Esophagus squamous epithelium (tissue), 5 donors: ENCODE data around the gene VPS4A. TPM values are rescaled to one million over a fixed set of nuclear protein-coding genes. Genes with fewer than 3 reads are reported as not detected.
"Not testable (repeated sequence)": the region's sequence is repeated elsewhere in the genome, so short reads cannot be mapped to it uniquely, and the experiment has no call there.

ENCODE experiments used
- DNase-seq: peaks from one replicate; lab custom pipeline; 2025; lab: John Stamatoyannopoulos, UW
- H3K27ac ChIP-seq, 4 donors: fragments of 200-600 bp; sonication (generic); one replicate each; pipeline ENCODE4 v1.5.1; 2016 to 2019; ENCODE audit warnings: mild to moderate bottlenecking in 1 of 4
- H3K27me3 ChIP-seq, 4 donors: fragments of 200-600 bp; sonication (generic); 1 replicate in 3 of 4; 2 replicates in 1 of 4; pipeline versions ENCODE4 v1.5.1 to v1.6.0; 2017 to 2021; ENCODE audit warnings: antibody characterized with exemption in 1 of 4
- H3K36me3 ChIP-seq, 3 donors: fragments of 200-600 bp; sonication (generic); one replicate each; pipeline ENCODE4 v1.5.1; 2016 to 2019
- H3K4me1 ChIP-seq, 3 donors: fragments of 200-600 bp; sonication (generic); one replicate each; pipeline ENCODE4 v1.5.1; 2017 to 2019
- H3K4me3 ChIP-seq, 4 donors: fragments of 200-600 bp; sonication (generic); 1 replicate in 3 of 4; 2 replicates in 1 of 4; pipeline ENCODE4 v1.5.1; 2016 to 2019; ENCODE audit warnings: mild to moderate bottlenecking in 2 of 4, moderate library complexity in 1 of 4
- H3K9me3 ChIP-seq, 3 donors: fragments of 200-600 bp; sonication (generic); one replicate each; pipeline ENCODE4 v1.5.1; 2016 to 2019
- CTCF ChIP-seq, 6 experiments: fragments of 450-650 bp in 4 of 6; fragments of 200-600 bp in 2 of 6; sonication (generic) in 2 of 6; IDR thresholded peaks; one replicate each; pipeline ENCODE4 v1.5.1; 2016 to 2019; ENCODE audit warnings: antibody characterized with exemption in 6 of 6, mild to moderate bottlenecking in 4 of 6, moderate library complexity in 4 of 6
- POLR2A ChIP-seq, 4 donors: fragments of 450-650 bp; IDR thresholded peaks; one replicate each; pipeline ENCODE4 v1.6.1; 2017; ENCODE audit warnings: antibody characterized with exemption in 4 of 4, mild to moderate bottlenecking in 4 of 4, moderate library complexity in 3 of 4
- WGBS, 2 donors: methylation state at CpG; one replicate each; pipeline ENCODE4 v1.1.5; 2018; 5-methylcytosine and 5-hydroxymethylcytosine counted together
- intact Hi-C: fragments of 100-400 bp; cut with DNase I; formaldehyde crosslinking; loops from one replicate; pipeline ENCODE4 v1.15.0; 2022
- total RNA-seq, 4 donors: library from RNA; depleted of rRNA; stranded (reverse); fragments of >200 nt; gene quantifications; one replicate each; pipeline ENCODE4 v1.1.0, GENCODE V29; 2016
- donor health status: DM: yes; HTN: yes; CAD: no.

The VPS4A gene
- total RNA-seq, 4 donors from 2014 or later, result 21.5 to 38.9 (median 24.9) TPM

- 88 to 89% methylated on average over 6 of the region's 6 CpGs for WGBS, 2 donors
- no peaks in the 10 kb centered on the region for H3K9me3 ChIP-seq
- intact Hi-C loops, result no loop called here
- H3K27ac ChIP-seq, result no peak overlapping the region
- H3K4me3 ChIP-seq, result no peak overlapping the region
- DNase-seq, result no peak
- no peak for TF ChIP-seq POLR2A (IDR thresholded peaks at IDR 0.05)
- no peak for TF ChIP-seq CTCF (IDR thresholded peaks at IDR 0.05)
- peaks cover 0 to 4% (median 0%) of the 10 kb centered on the region in 3 donors for H3K4me1 ChIP-seq
- no peaks in the 10 kb centered on the region for H3K27me3 ChIP-seq
- peaks cover 0 to 65% (median 5%) of the 10 kb centered on the region in 3 donors for H3K36me3 ChIP-seq
Observed at GRCh38 chr16:69346683-69347082, 35.5 kb downstream of the VPS4A start.

GRCh38 chr16:69348222-69348621 lies 37.1 kb downstream of the VPS4A start:
- DNase-seq, result no peak
- 85 to 88% methylated on average over 3 to 4 of the region's 6 CpGs for WGBS, 2 donors
- Histone ChIP-seq H3K9me3 (no peaks in the 10 kb centered on the region), H3K27ac (no peak overlapping the region), H3K4me3 (no peak overlapping the region), H3K4me1 (no peaks in the 10 kb centered on the region), H3K36me3 (peaks cover 0 to 64% (median 0%) of the 10 kb centered on the region in 3 donors), H3K27me3 (no peaks in the 10 kb centered on the region)
- intact Hi-C loops, result no loop called here
- TF ChIP-seq POLR2A (IDR thresholded peaks at IDR 0.05) (no peak), CTCF (IDR thresholded peaks at IDR 0.05) (no peak)

GRCh38 chr16:69349536-69349935 lies 38.4 kb downstream of the VPS4A start:
- Histone ChIP-seq H3K4me3 (no peak overlapping the region), H3K27ac (no peak overlapping the region), H3K4me1 (no peaks in the 10 kb centered on the region), H3K36me3 (peaks cover 0 to 60% (median 0%) of the 10 kb centered on the region in 3 donors), H3K27me3 (no peaks in the 10 kb centered on the region), H3K9me3 (no peaks in the 10 kb centered on the region)
- 90 to 96% methylated on average over 4 to 5 of the region's 10 CpGs for WGBS, 2 donors
- TF ChIP-seq CTCF (IDR thresholded peaks at IDR 0.05) (no peak), POLR2A (IDR thresholded peaks at IDR 0.05) (no peak)
- DNase-seq, result no peak
- intact Hi-C loops, result no loop called here

- H3K4me3 ChIP-seq, result no peak overlapping the region
- WGBS, 2 donors, result 67 to 80% methylated on average over 3 to 6 of the region's 6 CpGs
- peaks cover 0 to 52% (median 3%) of the 10 kb centered on the region in 3 donors for H3K36me3 ChIP-seq
- H3K27ac ChIP-seq, result no peak overlapping the region
- no peak for TF ChIP-seq POLR2A (IDR thresholded peaks at IDR 0.05)
- no peaks in the 10 kb centered on the region for H3K9me3 ChIP-seq
- intact Hi-C loops, result no loop called here
- no peak for DNase-seq
- no peaks in the 10 kb centered on the region for H3K4me1 ChIP-seq
- H3K27me3 ChIP-seq, result no peaks in the 10 kb centered on the region
Observed at GRCh38 chr16:69350536-69351133, 39.5 kb downstream of the VPS4A start.

GRCh38 chr16:69351309-69352027 lies 40.3 kb downstream of the VPS4A start, which contains the start of gene TMED6:
Gene TMED6 (minus strand): TSS chr16:69351786. CDS start chr16:69351753, 33 bp downstream.
- 83 to 89% methylated on average over 12 of the region's 12 CpGs for WGBS, 2 donors
- H3K27ac ChIP-seq, result no peak within 1 kb of the TSS
- peaks cover 6 to 52% (median 7%) of the 10 kb centered on the region in 3 donors for H3K36me3 ChIP-seq
- TF ChIP-seq POLR2A (IDR thresholded peaks at IDR 0.05) (no peak), CTCF (IDR thresholded peaks at IDR 0.05) (no peak)
- H3K4me1 ChIP-seq, result no peaks in the 10 kb centered on the region
- DNase-seq, result no peak
- H3K9me3 ChIP-seq, result no peaks in the 10 kb centered on the region
- intact Hi-C loops, result no loop called here
- H3K27me3 ChIP-seq, result no peaks in the 10 kb centered on the region
- no peak within 1 kb of the TSS for H3K4me3 ChIP-seq

GRCh38 chr16:69360070-69360469 lies 48.9 kb downstream of the VPS4A start:
- H3K27me3 ChIP-seq, H3K4me1 ChIP-seq, H3K4me3 ChIP-seq, H3K9me3 ChIP-seq, DNase-seq, intact Hi-C loops, H3K27ac ChIP-seq: not testable (repeated sequence)
- peaks cover 19 to 23% (median 21%) of the 10 kb centered on the region in 3 donors for H3K36me3 ChIP-seq
- 60 to 86% methylated on average over 9 of the region's 9 CpGs for WGBS, 2 donors
